AG04449 (cell line): ENCODE measurements around the gene DNAAF5.

Experiments used
- CTCF ChIA-PET: fragments of 350-600 bp; formaldehyde crosslinking; extraction: SDS; loops from one replicate; lab custom pipeline; 2021; ENCODE audit warnings: antibody characterized with exemption; lab: Yijun Ruan, JAX
- POLR2A ChIA-PET: fragments of 400-600, 350-600 bp; formaldehyde crosslinking; extraction: SDS; loops from one replicate; lab custom pipeline; 2020; ENCODE audit warnings: antibody characterized with exemption, inconsistent platforms; lab: Yijun Ruan, JAX
- DNase-seq: peaks from one replicate; pipeline ENCODE4 v3.0.0-alpha.2; 2010; ENCODE audit warnings: low read depth, low spot score
- H3K4me3 ChIP-seq: 2 replicates; pipeline ENCODE4 v1.5.1; 2011; ENCODE audit warnings: low read depth, mild to moderate bottlenecking, control low read depth, low read length
- CTCF ChIP-seq: IDR thresholded peaks from one replicate; pipeline ENCODE4 v1.5.1; 2011; ENCODE audit warnings: mild to moderate bottlenecking, moderate library complexity, low read length, control low read depth, inconsistent platforms; ENCODE audit not compliant: insufficient read depth; ENCODE audit errors: missing control alignments

The DNAAF5 gene

GRCh38 chr7:835485-836401 lies 109.2 kb downstream of the DNAAF5 start:
- ChIA-PET POLR2A (no interaction called here), CTCF (interaction anchor here (0.9 to 2.2 kb wide), 11 partner anchors 10 to 47 kb away, joined by 3 to 17 read pairs (median 7); no protein-coding TSS in a partner anchor)
- H3K4me3 ChIP-seq = no peak overlapping the region
- DNase-seq = no peak
- no peak for TF ChIP-seq CTCF
